Osteocyte (in vitro differentiated cells): Measurements from ENCODE around the gene RPS26. TPM values are rescaled to one million over a fixed set of nuclear protein-coding genes. Genes with fewer than 3 reads are reported as not detected.

Experiments
- DNase-seq: peaks from one replicate; pipeline ENCODE4 v3.0.0; 2021; ENCODE audit warnings: mixed read lengths; ENCODE audit not compliant: unreplicated experiment; ENCODE audit errors: extremely low spot score
- H3K27ac Mint-ChIP-seq: one replicate; pipeline ENCODE4 v1.8.0; 2021; ENCODE audit warnings: mild to moderate bottlenecking, mixed read lengths; ENCODE audit not compliant: unreplicated experiment
- H3K27me3 Mint-ChIP-seq: one replicate; pipeline ENCODE4 v1.8.0; 2021; ENCODE audit warnings: mixed read lengths; ENCODE audit not compliant: unreplicated experiment
- H3K36me3 Mint-ChIP-seq: one replicate; pipeline ENCODE4 v1.8.0; 2021; ENCODE audit warnings: mixed read lengths; ENCODE audit not compliant: unreplicated experiment
- H3K4me1 Mint-ChIP-seq: one replicate; pipeline ENCODE4 v1.8.0; 2021; ENCODE audit warnings: mixed read lengths; ENCODE audit not compliant: unreplicated experiment
- H3K4me3 Mint-ChIP-seq: one replicate; pipeline ENCODE4 v1.8.0; 2021; ENCODE audit warnings: mild to moderate bottlenecking, moderate library complexity, mixed read lengths; ENCODE audit not compliant: unreplicated experiment
- H3K9me3 Mint-ChIP-seq: one replicate; pipeline ENCODE4 v1.8.0; 2021; ENCODE audit warnings: mixed read lengths; ENCODE audit not compliant: unreplicated experiment
- total RNA-seq: library from RNA; stranded (reverse); gene quantifications from 2 replicates; pipeline ENCODE4 v1.2.1, GENCODE V29; 2021
- TF ChIP-seq, protein P1 (sequence below): fragments of 200-600 bp; sonication (generic); IDR thresholded peaks from 2 replicates; pipeline ENCODE4 v1.5.0; 2021; ENCODE audit warnings: antibody characterized with exemption, mild to moderate bottlenecking, moderate library complexity

The RPS26 gene
- total RNA-seq, 1 donor from 2014 or later = 25.0 TPM

DNA sequence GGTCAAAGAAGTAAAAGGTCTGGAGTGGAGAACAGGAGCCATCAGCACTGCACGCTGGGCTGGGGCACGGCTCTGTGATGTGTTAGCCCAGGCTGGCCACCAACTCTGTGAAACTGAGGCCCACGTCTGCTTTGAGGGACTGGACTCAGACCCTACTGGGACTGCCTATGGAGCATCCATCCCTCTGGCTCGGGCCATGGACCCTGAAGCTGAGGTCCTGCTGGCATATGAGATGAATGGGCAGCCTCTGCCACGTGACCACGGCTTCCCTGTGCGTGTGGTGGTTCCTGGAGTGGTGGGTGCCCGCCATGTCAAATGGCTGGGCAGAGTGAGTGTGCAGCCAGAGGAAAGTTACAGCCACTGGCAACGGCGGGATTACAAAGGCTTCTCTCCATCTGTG, 37.5 kb upstream of the RPS26 start:
- H3K36me3 Mint-ChIP-seq = peaks cover 16% of the 10 kb centered on the region
- no peaks in the 10 kb centered on the region for H3K9me3 Mint-ChIP-seq
- H3K4me3 Mint-ChIP-seq = no peak overlapping the region
- TF ChIP-seq, protein P1, sequence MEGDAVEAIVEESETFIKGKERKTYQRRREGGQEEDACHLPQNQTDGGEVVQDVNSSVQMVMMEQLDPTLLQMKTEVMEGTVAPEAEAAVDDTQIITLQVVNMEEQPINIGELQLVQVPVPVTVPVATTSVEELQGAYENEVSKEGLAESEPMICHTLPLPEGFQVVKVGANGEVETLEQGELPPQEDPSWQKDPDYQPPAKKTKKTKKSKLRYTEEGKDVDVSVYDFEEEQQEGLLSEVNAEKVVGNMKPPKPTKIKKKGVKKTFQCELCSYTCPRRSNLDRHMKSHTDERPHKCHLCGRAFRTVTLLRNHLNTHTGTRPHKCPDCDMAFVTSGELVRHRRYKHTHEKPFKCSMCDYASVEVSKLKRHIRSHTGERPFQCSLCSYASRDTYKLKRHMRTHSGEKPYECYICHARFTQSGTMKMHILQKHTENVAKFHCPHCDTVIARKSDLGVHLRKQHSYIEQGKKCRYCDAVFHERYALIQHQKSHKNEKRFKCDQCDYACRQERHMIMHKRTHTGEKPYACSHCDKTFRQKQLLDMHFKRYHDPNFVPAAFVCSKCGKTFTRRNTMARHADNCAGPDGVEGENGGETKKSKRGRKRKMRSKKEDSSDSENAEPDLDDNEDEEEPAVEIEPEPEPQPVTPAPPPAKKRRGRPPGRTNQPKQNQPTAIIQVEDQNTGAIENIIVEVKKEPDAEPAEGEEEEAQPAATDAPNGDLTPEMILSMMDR = no peak
- H3K27me3 Mint-ChIP-seq = no peaks in the 10 kb centered on the region
- peaks cover 18% of the 10 kb centered on the region for H3K4me1 Mint-ChIP-seq
- DNase-seq = no peak
- H3K27ac Mint-ChIP-seq = no peak overlapping the region

DNA sequence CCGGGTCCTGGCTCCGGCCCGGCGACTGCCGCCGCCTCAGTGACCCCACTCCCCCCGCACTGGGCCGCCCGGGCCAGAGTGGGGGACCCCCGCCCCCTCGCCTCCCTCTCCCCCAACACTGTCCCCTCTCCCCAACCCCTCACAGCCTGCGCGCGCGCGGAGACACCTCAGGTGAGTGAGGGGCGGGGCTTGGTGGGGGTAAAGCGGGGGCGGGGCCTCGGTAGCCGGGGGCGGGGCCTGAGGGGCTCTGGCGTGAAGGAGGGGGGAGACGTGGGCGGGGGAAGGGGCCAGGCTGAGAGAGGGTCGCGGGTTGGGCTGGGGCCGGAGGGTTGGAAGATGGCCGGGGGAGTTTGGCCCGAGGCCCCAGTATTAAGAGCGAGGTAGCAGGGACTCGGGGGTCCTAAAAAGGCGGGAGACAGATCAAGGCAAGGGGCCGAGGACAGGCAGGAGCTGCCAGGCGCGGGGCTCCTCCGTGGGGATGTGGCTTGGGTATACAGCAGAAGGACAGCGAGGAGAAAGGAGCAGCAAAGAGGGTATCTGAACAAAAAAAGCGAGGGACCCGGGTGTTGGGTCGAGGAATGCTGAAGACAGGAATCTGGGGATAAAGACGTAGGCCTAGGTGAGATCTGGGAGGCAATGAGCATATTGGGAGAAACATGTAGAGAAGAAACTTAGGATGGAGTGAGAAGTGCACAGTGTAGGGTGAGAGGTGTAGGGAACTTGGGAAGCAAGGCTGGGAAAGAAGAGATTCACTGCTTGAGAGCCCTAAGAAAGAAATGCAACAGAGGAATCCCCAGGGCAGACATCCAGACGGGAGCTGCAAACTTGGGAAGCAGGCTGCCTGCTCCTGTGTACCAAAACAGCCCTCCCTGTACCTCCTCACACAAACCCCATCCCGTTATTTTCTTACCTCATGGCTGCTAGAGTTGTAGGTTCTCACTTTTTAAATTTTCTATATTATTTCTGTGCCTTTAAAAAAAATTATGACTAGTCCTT, 33.9 kb upstream of the RPS26 start:
- H3K4me3 Mint-ChIP-seq = peak overlapping the region; percentile 80
- H3K36me3 Mint-ChIP-seq = peaks cover 8% of the 10 kb centered on the region
- H3K27ac Mint-ChIP-seq = peak overlapping the region; percentile 82
- H3K4me1 Mint-ChIP-seq = peaks cover 15% of the 10 kb centered on the region
- no peaks in the 10 kb centered on the region for H3K27me3 Mint-ChIP-seq
- TF ChIP-seq, protein P1 = no peak
- H3K9me3 Mint-ChIP-seq = no peaks in the 10 kb centered on the region
- DNase-seq = peak; percentile 88

GRCh38 chr12:56010111-56010570, 31.6 kb upstream of the RPS26 start:
- Mint-ChIP-seq H3K4me3 (no peak overlapping the region), H3K9me3 (no peaks in the 10 kb centered on the region), H3K36me3 (no peaks in the 10 kb centered on the region), H3K4me1 (peaks cover 15% of the 10 kb centered on the region), H3K27ac (no peak overlapping the region), H3K27me3 (no peaks in the 10 kb centered on the region)
- TF ChIP-seq, protein P1 = no peak
- DNase-seq = no peak

DNA sequence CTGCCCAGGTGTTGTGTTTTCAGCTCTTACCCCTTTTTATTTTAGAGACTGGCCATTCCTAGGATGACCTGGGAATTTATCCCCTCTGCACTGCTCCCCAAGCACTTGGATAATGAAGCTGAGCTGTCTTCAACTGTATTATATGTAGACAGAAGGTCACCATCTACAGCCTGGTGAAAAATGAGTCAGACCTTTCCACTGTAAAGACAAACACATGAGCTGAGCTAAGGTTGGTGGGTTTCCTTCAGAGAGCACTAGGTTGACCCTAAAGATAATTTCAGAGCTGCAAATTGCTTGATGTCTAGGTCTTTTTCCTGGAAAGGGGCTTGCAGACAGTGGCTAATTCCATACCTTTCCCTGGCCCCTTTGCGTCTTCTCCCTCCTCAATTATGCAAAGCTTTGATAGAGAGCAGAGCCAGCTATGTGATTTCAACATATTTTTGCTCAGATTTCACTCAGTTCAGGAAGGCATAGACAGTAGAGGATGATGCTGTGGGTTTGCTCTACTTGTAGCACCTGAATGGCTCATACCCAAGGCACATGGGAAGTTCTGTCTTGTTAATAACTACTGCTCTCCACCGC, 30.1 kb upstream of the RPS26 start:
- Mint-ChIP-seq H3K4me3 (no peak overlapping the region), H3K4me1 (peaks cover 18% of the 10 kb centered on the region), H3K27me3 (no peaks in the 10 kb centered on the region), H3K36me3 (no peaks in the 10 kb centered on the region), H3K9me3 (no peaks in the 10 kb centered on the region), H3K27ac (no peak overlapping the region)
- DNase-seq = no peak
- TF ChIP-seq, protein P1 = no peak

- TF ChIP-seq, protein P1 = no peak
- DNase-seq = no peak
- Mint-ChIP-seq H3K36me3 (no peaks in the 10 kb centered on the region), H3K27ac (no peak overlapping the region), H3K27me3 (no peaks in the 10 kb centered on the region), H3K9me3 (no peaks in the 10 kb centered on the region), H3K4me3 (no peak overlapping the region), H3K4me1 (peaks cover 6% of the 10 kb centered on the region)
Observed at GRCh38 chr12:56013482-56013881, 28.2 kb upstream of the RPS26 start.
